Naive thymus-derived CD4-positive, alpha-beta T cell (primary cell): ENCODE measurements around the gene SUPT20HL1. TPM values are rescaled to one million over a fixed set of nuclear protein-coding genes. Genes with fewer than 3 reads are reported as not detected.

Experiments used
- ATAC-seq: fragments of 150-1000 bp; cut with Tn5 transposase; 2 replicates; pipeline ENCODE4 v1.10.0; 2021; ENCODE audit warnings: mild to moderate bottlenecking, moderate library complexity
- CTCF ChIA-PET: fragments of 350-600 bp; sonication (Branson Sonifier 250); formaldehyde crosslinking; loops from one replicate; lab custom pipeline; 2021; ENCODE audit warnings: antibody characterized with exemption; lab: Charles Lee
- POLR2A ChIA-PET: fragments of 350-600 bp; sonication (Branson Sonifier 250); formaldehyde crosslinking; loops from one replicate; lab custom pipeline; 2021; ENCODE audit warnings: antibody characterized with exemption, inconsistent platforms; lab: Charles Lee
- DNase-seq, 9 donors: peaks; one replicate each; pipeline versions ENCODE4 v3.0.0 to v3.0.0-alpha.2; 2020 to 2022; ENCODE audit warnings: mixed read lengths in 1 of 9
- H3K27ac ChIP-seq: one replicate; pipeline ENCODE4 v1.7.0; 2013; ENCODE audit warnings: mild to moderate bottlenecking, low read depth, low read length, moderate library complexity
- H3K27me3 ChIP-seq, 2 donors: one replicate each; pipeline ENCODE4 v1.7.0; 2013; ENCODE audit warnings: low read length in 2 of 2, mild to moderate bottlenecking in 2 of 2, moderate library complexity in 2 of 2; ENCODE audit not compliant: control insufficient read depth in 2 of 2, insufficient read depth in 2 of 2
- H3K36me3 ChIP-seq, 3 experiments: 1 replicate in 2 of 3; 2 replicates in 1 of 3; pipeline ENCODE4 v1.7.0; 2013; ENCODE audit warnings: low read length in 3 of 3, mild to moderate bottlenecking in 3 of 3, moderate library complexity in 1 of 3; ENCODE audit not compliant: insufficient read depth in 3 of 3, control insufficient read depth in 2 of 3
- H3K4me1 ChIP-seq, 2 donors: one replicate each; pipeline ENCODE4 v1.7.0; 2013; ENCODE audit warnings: low read length in 2 of 2, mild to moderate bottlenecking in 2 of 2, moderate library complexity in 1 of 2; ENCODE audit not compliant: control insufficient read depth in 2 of 2, insufficient read depth in 2 of 2
- H3K4me3 ChIP-seq: 2 replicates; pipeline ENCODE4 v1.7.0; 2013; ENCODE audit warnings: mild to moderate bottlenecking, low read length
- H3K9me3 ChIP-seq, 3 experiments: 1 replicate in 2 of 3; 2 replicates in 1 of 3; pipeline ENCODE4 v1.7.0; 2013; ENCODE audit warnings: low read length in 3 of 3; ENCODE audit not compliant: control insufficient read depth in 2 of 3
- H3K27ac Mint-ChIP-seq, 9 donors: one replicate each; pipeline ENCODE4 v1.8.0; 2020 to 2022; ENCODE audit warnings: mixed read lengths in 9 of 9, mild to moderate bottlenecking in 8 of 9, moderate library complexity in 5 of 9, inconsistent platforms in 2 of 9
- H3K27me3 Mint-ChIP-seq, 5 donors: one replicate each; pipeline ENCODE4 v1.8.0; 2021 to 2022; ENCODE audit warnings: mixed read lengths in 5 of 5, mild to moderate bottlenecking in 1 of 5
- H3K36me3 Mint-ChIP-seq, 5 donors: one replicate each; pipeline ENCODE4 v1.8.0; 2020 to 2022; ENCODE audit warnings: mixed read lengths in 5 of 5, mild to moderate bottlenecking in 3 of 5, inconsistent platforms in 1 of 5
- H3K4me1 Mint-ChIP-seq, 7 donors: one replicate each; pipeline ENCODE4 v1.8.0; 2020 to 2022; ENCODE audit warnings: mixed read lengths in 7 of 7, mild to moderate bottlenecking in 3 of 7, inconsistent platforms in 1 of 7
- H3K4me3 Mint-ChIP-seq, 10 donors: one replicate each; pipeline ENCODE4 v1.8.0; 2020 to 2022; ENCODE audit warnings: mild to moderate bottlenecking in 10 of 10, mixed read lengths in 10 of 10, moderate library complexity in 6 of 10, inconsistent platforms in 2 of 10
- H3K9me3 Mint-ChIP-seq, 11 donors: one replicate each; pipeline ENCODE4 v1.8.0; 2020 to 2022; ENCODE audit warnings: mixed read lengths in 11 of 11, mild to moderate bottlenecking in 4 of 11, inconsistent platforms in 1 of 11, moderate library complexity in 1 of 11
- intact Hi-C, 2 donors: fragments of 100-400 bp; cut with micrococcal nuclease; formaldehyde crosslinking; loops; one replicate each; pipeline ENCODE4 v1.15.1; 2023
- polyA plus RNA-seq, 2 donors: library from polyadenylated mRNA; unstranded; fragments of 300-500 nt; fragmentation: Illumina TruSeq; gene quantifications; one replicate each; pipeline ENCODE4 v1.2.3, GENCODE V29; 2021
- total RNA-seq, 6 experiments: library from RNA in 5 of 6; stranded (reverse) in 5 of 6; gene quantifications; 1 replicate in 5 of 6; 2 replicates in 1 of 6; pipeline ENCODE4 v1.2.3 and lab custom pipeline; 2021 to 2026

The SUPT20HL1 gene
- total and polyA plus RNA-seq, 7 experiments from 2014 or later, result not detected

DNA sequence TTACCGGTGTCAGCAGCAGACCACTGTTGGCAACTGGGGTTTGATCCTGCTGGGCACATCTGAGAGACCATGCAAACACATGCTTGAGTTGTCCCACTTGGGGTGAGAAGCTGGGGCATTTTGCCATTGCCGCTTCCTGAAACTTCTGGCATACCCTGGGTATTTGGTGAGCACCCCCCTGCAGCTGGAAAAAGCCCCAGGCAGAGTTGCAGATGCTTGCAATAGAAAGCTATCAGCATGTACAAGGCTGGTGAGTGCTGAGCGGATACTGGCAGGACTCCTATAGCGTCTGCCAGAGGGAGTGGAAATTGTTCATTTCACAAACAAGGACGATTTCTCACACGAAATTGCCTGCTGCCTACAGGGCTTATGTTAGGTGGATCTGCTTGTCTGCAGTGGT, 32.3 kb downstream of the SUPT20HL1 start:
- CTCF ChIA-PET, result interaction anchor here (8.1 kb wide), 1 partner anchor 106 kb away, joined by 154 read pairs; no protein-coding TSS in a partner anchor

DNA sequence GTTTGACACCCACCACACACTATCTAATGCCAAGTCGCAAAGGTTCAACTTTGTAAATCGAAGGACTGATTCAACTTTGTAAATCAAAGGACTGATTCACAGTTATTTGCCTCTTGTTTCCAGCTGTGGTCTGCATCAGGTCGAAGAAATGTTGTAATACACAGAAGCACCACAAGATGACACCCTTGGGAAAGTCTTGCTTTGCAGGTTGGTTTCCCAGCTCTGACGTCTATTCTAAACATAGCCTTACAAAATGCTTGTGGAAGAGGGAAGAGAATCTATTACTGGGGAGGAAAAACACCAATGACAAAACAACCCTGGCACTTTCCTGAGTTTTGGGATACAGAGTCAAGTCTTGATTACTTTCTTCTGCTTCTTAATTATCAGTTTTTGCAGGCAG, 35.3 kb downstream of the SUPT20HL1 start:
- DNase-seq, result peak in 8 of 9 donors; percentile 20 to 62 (median 50)
- Histone ChIP-seq H3K4me3 (no peak overlapping the region), H3K9me3 (no peaks in the 10 kb centered on the region), H3K27ac (no peak overlapping the region), H3K36me3 (no peaks in the 10 kb centered on the region), H3K4me1 (no peaks in the 10 kb centered on the region), H3K27me3 (no peaks in the 10 kb centered on the region)
- H3K4me1 Mint-ChIP-seq, result peaks cover 0 to 7% (median 0%) of the 10 kb centered on the region in 7 donors
- peaks cover 0 to 5% (median 2%) of the 10 kb centered on the region in 5 donors for H3K27me3 Mint-ChIP-seq
- no peaks in the 10 kb centered on the region for H3K9me3 Mint-ChIP-seq
- no peaks in the 10 kb centered on the region for H3K36me3 Mint-ChIP-seq
- H3K27ac Mint-ChIP-seq, result peak overlapping the region in 1 of 9 donors; percentile 51
- CTCF ChIA-PET, result interaction anchor here (0.6 to 8.1 kb wide), 8 partner anchors 7 to 1419 kb away, joined by 3 to 154 read pairs (median 4); no protein-coding TSS in a partner anchor
- POLR2A ChIA-PET, result interaction anchor here (0.6 to 2.1 kb wide), 5 partner anchors 40 to 102 kb away, joined by 3 to 10 read pairs (median 6); partner anchors contain the start of gene PDK3
- no peak overlapping the region for H3K4me3 Mint-ChIP-seq
- ATAC-seq, result peak; percentile 87
- intact Hi-C loops, result loop anchor here (1.0 to 10.0 kb wide), 4 partner anchors 70 to 749 kb away; partner anchors contain the start of gene PDK3 (in 1 of the 2)

More for the DNA sequence above, 32.3 kb downstream of the SUPT20HL1 start:
- Histone ChIP-seq H3K27ac (no peak overlapping the region), H3K36me3 (no peaks in the 10 kb centered on the region), H3K27me3 (no peaks in the 10 kb centered on the region), H3K9me3 (no peaks in the 10 kb centered on the region), H3K4me3 (no peak overlapping the region), H3K4me1 (no peaks in the 10 kb centered on the region)
- H3K9me3 Mint-ChIP-seq, result no peaks in the 10 kb centered on the region
- H3K4me1 Mint-ChIP-seq, result peaks cover 0 to 7% (median 0%) of the 10 kb centered on the region in 7 donors
- no peak overlapping the region for H3K4me3 Mint-ChIP-seq
- H3K36me3 Mint-ChIP-seq, result no peaks in the 10 kb centered on the region
- ATAC-seq (no peak), DNase-seq (no peak)
- H3K27me3 Mint-ChIP-seq, result peaks cover 0 to 9% (median 6%) of the 10 kb centered on the region in 5 donors
- POLR2A ChIA-PET, result no interaction called here
- no peak overlapping the region for H3K27ac Mint-ChIP-seq
- intact Hi-C loops, result loop anchor here in 1 of 2 donors (10.0 kb wide), 1 partner anchor 752 kb away; no protein-coding TSS in a partner anchor

DNA sequence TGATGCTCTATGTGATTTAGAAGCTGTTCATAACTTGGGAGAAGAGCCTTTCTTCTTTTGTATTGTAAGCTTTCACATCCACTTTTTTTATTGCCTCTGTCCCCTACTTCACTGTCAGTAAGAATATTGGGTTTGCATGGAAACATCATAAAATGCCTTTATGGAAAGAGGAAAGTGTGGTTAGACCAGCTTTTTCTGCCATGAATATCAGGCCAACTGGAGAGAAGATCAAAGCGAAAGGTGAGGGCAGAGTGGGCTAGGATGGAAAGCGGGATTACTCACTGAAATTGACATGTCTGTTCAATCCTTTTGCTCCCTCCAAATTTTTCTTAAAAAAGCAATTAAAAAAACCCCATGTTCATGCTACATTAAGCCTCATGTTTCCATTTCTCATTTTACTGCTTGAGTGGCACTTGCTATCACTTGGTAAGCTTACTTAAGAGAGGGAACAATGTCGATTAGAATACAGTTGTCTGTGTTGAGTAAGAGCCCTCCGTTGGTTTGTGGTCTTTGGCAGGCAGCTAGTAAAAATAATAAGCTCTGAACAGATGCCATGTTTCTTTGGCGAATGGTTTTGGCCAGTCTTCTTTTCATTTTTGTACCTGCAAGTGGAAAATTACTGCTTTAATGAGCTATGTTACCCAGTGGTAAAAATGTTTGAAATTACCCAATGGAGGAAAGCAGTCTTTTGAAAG, 35.9 kb downstream of the SUPT20HL1 start:
- no peak overlapping the region for H3K4me3 ChIP-seq
- no peaks in the 10 kb centered on the region for H3K9me3 ChIP-seq
- DNase-seq, result no peak
- Mint-ChIP-seq H3K4me3 (no peak overlapping the region), H3K36me3 (no peaks in the 10 kb centered on the region), H3K27ac (no peak overlapping the region), H3K27me3 (peaks cover 0 to 5% (median 0%) of the 10 kb centered on the region in 5 donors), H3K9me3 (no peaks in the 10 kb centered on the region), H3K4me1 (peaks cover 0 to 7% (median 0%) of the 10 kb centered on the region in 7 donors)
- CTCF ChIA-PET, result interaction anchor here (0.7 to 8.1 kb wide), 8 partner anchors 8 to 747 kb away, joined by 3 to 154 read pairs (median 4); no protein-coding TSS in a partner anchor
- no peaks in the 10 kb centered on the region for H3K36me3 ChIP-seq
- ATAC-seq, result no peak
- intact Hi-C loops, result loop anchor here (1.0 to 10.0 kb wide), 3 partner anchors 69 to 748 kb away; partner anchors contain the start of gene PDK3 (in 1 of the 2)
- H3K27me3 ChIP-seq, result no peaks in the 10 kb centered on the region
- H3K4me1 ChIP-seq, result no peaks in the 10 kb centered on the region
- no peak overlapping the region for H3K27ac ChIP-seq
- POLR2A ChIA-PET, result interaction anchor here (1.0 to 2.1 kb wide), 4 partner anchors 39 to 101 kb away, joined by 5 to 10 read pairs (median 6); partner anchors contain the start of gene PDK3

DNA sequence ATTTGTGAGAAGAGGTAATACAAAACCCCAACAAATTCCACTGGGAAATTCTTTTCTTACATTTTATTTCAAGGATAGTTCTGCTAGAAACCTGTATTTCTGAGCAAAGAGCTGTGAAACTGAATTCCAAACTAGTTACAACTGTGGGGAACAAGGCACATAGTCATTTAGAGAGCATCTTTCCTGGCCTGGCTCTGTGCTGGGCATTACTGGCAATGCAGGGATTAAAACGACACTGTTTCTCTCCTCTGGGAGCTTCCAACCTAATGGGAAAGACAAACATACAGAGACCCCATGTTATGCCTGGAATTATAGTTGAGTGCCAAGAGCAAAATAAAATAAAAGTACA, 36.5 kb downstream of the SUPT20HL1 start:
- no peaks in the 10 kb centered on the region for H3K36me3 Mint-ChIP-seq
- Histone ChIP-seq H3K9me3 (no peaks in the 10 kb centered on the region), H3K4me1 (no peaks in the 10 kb centered on the region), H3K36me3 (no peaks in the 10 kb centered on the region), H3K4me3 (no peak overlapping the region), H3K27ac (no peak overlapping the region), H3K27me3 (no peaks in the 10 kb centered on the region)
- H3K4me1 Mint-ChIP-seq, result peaks cover 0 to 7% (median 0%) of the 10 kb centered on the region in 7 donors
- ATAC-seq (no peak), DNase-seq (no peak)
- POLR2A ChIA-PET, result interaction anchor here (1.6 to 2.1 kb wide), 3 partner anchors 69 to 101 kb away, joined by 6 to 10 read pairs (median 7); partner anchors contain the start of gene PDK3
- H3K4me3 Mint-ChIP-seq, result no peak overlapping the region
- intact Hi-C loops, result loop anchor here (1.0 to 10.0 kb wide), 3 partner anchors 68 to 748 kb away; partner anchors contain the start of gene PDK3 (in 1 of the 2)
- peaks cover 0 to 4% (median 0%) of the 10 kb centered on the region in 5 donors for H3K27me3 Mint-ChIP-seq
- CTCF ChIA-PET, result interaction anchor here (0.6 to 8.1 kb wide), 7 partner anchors 9 to 140 kb away, joined by 3 to 154 read pairs (median 4); no protein-coding TSS in a partner anchor
- H3K27ac Mint-ChIP-seq, result no peak overlapping the region
- H3K9me3 Mint-ChIP-seq, result no peaks in the 10 kb centered on the region

DNA sequence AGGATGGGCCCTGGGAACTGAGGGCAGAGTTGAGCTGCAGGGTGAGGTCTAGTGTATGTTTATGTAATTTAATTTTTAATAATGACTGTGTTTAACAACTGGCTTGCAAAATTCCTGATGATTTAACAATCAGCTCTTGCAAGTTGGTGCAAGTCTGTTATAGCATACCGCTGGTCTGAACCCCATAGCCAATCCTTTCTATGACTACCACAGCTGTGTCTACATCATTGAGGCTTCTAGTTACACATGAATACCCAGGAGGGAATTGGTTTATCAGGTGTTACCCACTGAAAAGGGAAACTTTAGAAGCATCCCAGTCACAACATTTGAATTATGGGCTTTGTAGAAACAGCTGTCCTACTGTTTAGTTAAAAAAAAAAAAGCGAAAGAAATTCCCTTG, 38.3 kb downstream of the SUPT20HL1 start:
- H3K9me3 Mint-ChIP-seq, result no peaks in the 10 kb centered on the region
- H3K27me3 Mint-ChIP-seq, result peaks cover 0 to 4% (median 0%) of the 10 kb centered on the region in 5 donors
- intact Hi-C loops, result loop anchor here in 1 of 2 donors (10.0 kb wide), 1 partner anchor 746 kb away; no protein-coding TSS in a partner anchor
- no peak overlapping the region for H3K27ac Mint-ChIP-seq
- no peaks in the 10 kb centered on the region for H3K9me3 ChIP-seq
- peaks cover 0 to 7% (median 0%) of the 10 kb centered on the region in 7 donors for H3K4me1 Mint-ChIP-seq
- H3K36me3 ChIP-seq, result no peaks in the 10 kb centered on the region
- ATAC-seq (no peak), DNase-seq (no peak)
- POLR2A ChIA-PET, result interaction anchor here (0.9 kb wide), 1 partner anchor 97 kb away, joined by 3 read pairs; no protein-coding TSS in a partner anchor
- H3K27ac ChIP-seq, result no peak overlapping the region
- no peak overlapping the region for H3K4me3 Mint-ChIP-seq
- CTCF ChIA-PET, result interaction anchor here (1.0 to 8.1 kb wide), 2 partner anchors 17 to 100 kb away, joined by 3 to 154 read pairs; no protein-coding TSS in a partner anchor
- no peaks in the 10 kb centered on the region for H3K27me3 ChIP-seq
- no peaks in the 10 kb centered on the region for H3K4me1 ChIP-seq
- H3K36me3 Mint-ChIP-seq, result no peaks in the 10 kb centered on the region
- no peak overlapping the region for H3K4me3 ChIP-seq

DNA sequence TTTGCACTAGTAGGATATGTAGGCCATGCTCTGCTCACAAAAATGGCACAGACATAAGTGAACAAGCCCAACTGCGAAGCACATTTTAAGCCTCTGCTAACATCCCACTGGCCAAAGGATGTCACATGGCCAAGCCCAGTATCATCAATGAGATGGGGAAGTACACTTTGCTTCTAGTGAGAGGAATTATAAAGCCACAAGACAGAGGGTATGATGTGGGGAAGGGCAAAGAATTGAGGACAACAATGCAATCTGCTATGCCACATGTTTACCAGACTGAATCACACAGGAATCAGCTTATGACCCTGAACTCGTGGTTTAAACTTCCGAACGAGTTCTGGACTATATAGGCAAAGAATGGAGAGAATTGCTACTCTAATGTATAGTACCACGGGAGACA, 39.1 kb downstream of the SUPT20HL1 start:
- no peaks in the 10 kb centered on the region for H3K36me3 Mint-ChIP-seq
- Histone ChIP-seq H3K4me1 (no peaks in the 10 kb centered on the region), H3K27ac (no peak overlapping the region), H3K36me3 (no peaks in the 10 kb centered on the region), H3K27me3 (no peaks in the 10 kb centered on the region), H3K9me3 (no peaks in the 10 kb centered on the region), H3K4me3 (no peak overlapping the region)
- no peak overlapping the region for H3K4me3 Mint-ChIP-seq
- CTCF ChIA-PET, result interaction anchor here (1.0 to 8.1 kb wide), 2 partner anchors 16 to 99 kb away, joined by 3 to 154 read pairs; no protein-coding TSS in a partner anchor
- intact Hi-C loops, result loop anchor here in 1 of 2 donors (10.0 kb wide), 1 partner anchor 745 kb away; no protein-coding TSS in a partner anchor
- no peaks in the 10 kb centered on the region for H3K9me3 Mint-ChIP-seq
- no peaks in the 10 kb centered on the region for H3K27me3 Mint-ChIP-seq
- no peak overlapping the region for H3K27ac Mint-ChIP-seq
- POLR2A ChIA-PET, result interaction anchor here (1.0 to 1.4 kb wide), 2 partner anchors 80 to 98 kb away, joined by 3 to 6 read pairs; no protein-coding TSS in a partner anchor
- ATAC-seq (no peak), DNase-seq (no peak)
- peaks cover 0 to 8% (median 0%) of the 10 kb centered on the region in 7 donors for H3K4me1 Mint-ChIP-seq
